Measurements from ENCODE around the gene SYT14.

- TF ChIP-seq CTCF (conservative IDR thresholded peaks at IDR 0.05; ENCODE audit: low read depth, low read length) (no peak), POLR2A (IDR thresholded peaks at IDR 0.05; ENCODE audit: low read depth, low read length) (no peak), RFX5 (IDR thresholded peaks at IDR 0.05; ENCODE audit: low read depth, low read length) (no peak), MAZ (IDR thresholded peaks at IDR 0.05; ENCODE audit: borderline replicate concordance, low read depth, low read length) (no peak), SMC3 (IDR thresholded peaks at IDR 0.05; ENCODE audit: low read depth, low read length) (no peak), MXI1 (IDR thresholded peaks at IDR 0.05; ENCODE audit: borderline replicate concordance, low read depth, low read length) (no peak), RCOR1 (IDR thresholded peaks at IDR 0.05; ENCODE audit: insufficient replicate concordance, low read length) (no peak), RAD21 (IDR thresholded peaks at IDR 0.05; ENCODE audit: low read length) (no peak)
Measured at GRCh38 chr1:210043058-210043457, 105.0 kb downstream of the SYT14 start.
